HG02884 (cell line): ENCODE measurements around the gene GLRX5.
"Not testable (repeated sequence)": the region's sequence is repeated elsewhere in the genome, so short reads cannot be mapped to it uniquely, and the experiment has no call there.

Source experiments
- ATAC-seq: cut with Tn5 transposase; IDR thresholded peaks from one replicate; pipeline ENCODE4 v1.9.1; 2021; ENCODE audit warnings: mild to moderate bottlenecking, moderate library complexity; ENCODE audit not compliant: unreplicated experiment

Gene GLRX5

GRCh38 chr14:95549656-95550585 lies 15.1 kb downstream of the GLRX5 start:
- no peak for ATAC-seq

- no peak for ATAC-seq
Observed at GRCh38 chr14:95551435-95551834, 16.6 kb downstream of the GLRX5 start.

- ATAC-seq: no peak
Observed at GRCh38 chr14:95553141-95553540, 18.3 kb downstream of the GLRX5 start.

GRCh38 chr14:95555053-95555452 lies 20.2 kb downstream of the GLRX5 start:
- ATAC-seq: no peak

GRCh38 chr14:95557291-95557690 lies 22.4 kb downstream of the GLRX5 start:
- ATAC-seq: no peak

- no peak for ATAC-seq
Observed at GRCh38 chr14:95557832-95558231, 23.0 kb downstream of the GLRX5 start.

GRCh38 chr14:95559203-95559602 lies 24.4 kb downstream of the GLRX5 start:
- ATAC-seq: no peak

- peak; percentile 94 for ATAC-seq
Observed at GRCh38 chr14:95561001-95561412, 26.2 kb downstream of the GLRX5 start.

- no peak for ATAC-seq
Observed at GRCh38 chr14:95562892-95563685, 28.2 kb downstream of the GLRX5 start.

GRCh38 chr14:95564060-95564459 lies 29.2 kb downstream of the GLRX5 start:
- no peak for ATAC-seq

- no peak for ATAC-seq
Observed at GRCh38 chr14:95569440-95569839, 34.6 kb downstream of the GLRX5 start.

GRCh38 chr14:95573313-95573712 lies 38.5 kb downstream of the GLRX5 start:
- no peak for ATAC-seq

- ATAC-seq: no peak
Observed at GRCh38 chr14:95575840-95576473, 41.1 kb downstream of the GLRX5 start.

GRCh38 chr14:95577067-95577800 lies 42.4 kb downstream of the GLRX5 start:
- peak; percentile 94 for ATAC-seq

- no peak for ATAC-seq
Observed at GRCh38 chr14:95577870-95578269, 43.0 kb downstream of the GLRX5 start.

- ATAC-seq: not testable (repeated sequence)
Observed at GRCh38 chr14:95583836-95584617, 49.2 kb downstream of the GLRX5 start.

- no peak for ATAC-seq
Observed at GRCh38 chr14:95585953-95586620, 51.2 kb downstream of the GLRX5 start.

GRCh38 chr14:95591182-95591581 lies 56.3 kb downstream of the GLRX5 start:
- not testable (repeated sequence) for ATAC-seq
